GM18861 (cell line): Measurements from ENCODE around the gene NISCH.

ENCODE experiments used
- ATAC-seq: cut with Tn5 transposase; IDR thresholded peaks from one replicate; pipeline ENCODE4 v1.9.1; 2021; ENCODE audit not compliant: unreplicated experiment

Gene NISCH

DNA sequence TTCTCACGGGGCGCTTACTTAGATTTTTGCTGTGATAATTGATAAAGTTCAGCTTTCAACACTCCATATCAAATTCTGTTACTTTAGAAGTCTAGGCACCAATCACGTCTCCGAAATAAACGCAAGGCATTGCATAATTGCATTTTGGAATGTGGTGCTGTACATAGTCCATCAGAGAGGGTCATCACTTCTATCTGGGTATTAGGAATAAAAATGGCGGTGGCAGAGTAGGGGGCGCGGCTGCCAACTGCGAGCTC, 80.6 kb downstream of the NISCH start:
- ATAC-seq: no peak

GRCh38 chr3:52536369-52537164, 81.2 kb downstream of the NISCH start, which contains the start of gene UQCC5:
TSS of gene UQCC5 (plus strand) at chr3:52536605. CDS start at chr3:52536756, 151 bp downstream.
- peak; percentile 79 for ATAC-seq

DNA sequence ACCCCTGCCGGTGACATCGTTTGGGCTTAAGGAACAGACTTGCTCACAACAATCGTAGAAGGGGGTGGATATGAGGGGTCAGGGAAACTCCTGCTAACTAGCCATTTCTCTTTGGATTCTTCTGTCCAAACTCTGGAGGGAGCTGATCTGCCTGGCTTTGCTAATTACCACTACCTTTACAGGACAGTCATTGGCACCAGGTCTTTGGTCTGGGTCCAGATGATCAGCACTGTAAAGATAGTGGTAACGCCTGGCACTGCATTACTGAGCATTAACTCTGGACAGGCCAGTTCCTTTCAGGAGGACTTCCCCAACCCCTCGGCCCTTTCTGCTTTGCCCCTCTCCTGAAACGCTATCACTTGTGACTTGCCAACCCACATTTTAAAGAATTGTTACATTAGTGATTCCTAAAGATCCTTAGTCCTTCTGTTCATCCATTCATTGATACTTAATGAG, 81.8 kb downstream of the NISCH start:
- no peak for ATAC-seq

- ATAC-seq: no peak
Measured at GRCh38 chr3:52537726-52538421, 82.5 kb downstream of the NISCH start.

DNA sequence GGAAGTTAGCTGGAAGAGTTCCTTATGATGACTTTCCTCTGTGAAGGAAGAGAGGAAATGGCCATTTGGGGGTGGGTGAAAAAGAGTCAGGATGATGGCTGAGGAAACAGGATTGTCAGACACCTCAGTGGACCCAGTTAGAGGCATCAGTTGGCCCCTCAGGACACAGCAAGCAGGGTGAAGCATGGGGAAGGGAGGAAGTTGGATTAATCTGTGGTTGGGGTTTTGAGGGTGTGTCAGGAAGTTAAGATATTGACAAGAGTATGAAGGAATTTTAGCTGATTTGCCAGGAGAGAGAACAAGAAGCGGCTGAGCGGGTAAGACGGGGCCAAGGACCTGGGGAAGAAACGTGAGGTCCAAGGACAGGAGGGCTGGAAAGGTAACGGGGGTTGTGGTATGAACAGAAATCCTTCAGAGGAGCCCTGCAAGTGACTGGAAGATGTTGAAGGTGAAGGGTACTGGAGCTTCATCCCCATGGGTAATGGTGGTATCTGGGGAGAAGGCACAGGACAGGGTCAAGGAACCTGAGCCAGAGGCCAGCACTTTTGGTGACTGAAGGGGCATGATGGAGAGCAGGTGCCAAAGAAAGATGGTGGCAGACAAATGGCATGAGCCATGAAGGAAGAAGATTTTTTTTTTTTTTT, 83.7 kb downstream of the NISCH start:
- no peak for ATAC-seq

DNA sequence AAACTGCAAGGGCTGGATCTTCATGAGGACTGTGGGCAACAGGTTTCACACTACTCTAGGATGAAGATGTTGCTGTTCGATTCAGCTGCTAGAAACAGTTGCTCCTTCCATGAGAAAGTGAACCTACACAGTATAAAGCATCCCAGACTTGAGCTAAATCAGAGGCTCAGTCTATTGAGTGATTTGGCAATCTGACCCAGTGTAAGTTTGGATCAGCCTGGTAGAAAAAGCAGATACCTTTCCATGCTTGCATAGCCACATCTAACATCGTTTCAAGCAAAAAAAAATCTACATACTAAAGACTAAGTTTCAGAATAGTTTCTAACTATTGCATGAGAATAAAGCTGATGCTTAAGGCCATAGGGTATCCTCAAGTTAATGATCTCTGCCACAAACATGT, 85.6 kb downstream of the NISCH start:
- ATAC-seq: no peak
